Mesenchymal stem cell (in vitro differentiated cells and primary cell): ENCODE data around the gene KCNG2.

Experiments
- DNase-seq: peaks from one replicate; pipeline ENCODE4 v3.0.0-alpha.2; 2013
- H2AFZ ChIP-seq: one replicate; pipeline ENCODE4 v1.6.1; 2013; ENCODE audit warnings: low read depth, mild to moderate bottlenecking, control low read depth, inconsistent platforms, low read length, moderate library complexity
- H2AK5ac ChIP-seq: 2 replicates; pipeline ENCODE4 v1.6.1; 2013; ENCODE audit warnings: low read length, moderate library complexity, mild to moderate bottlenecking, inconsistent platforms; ENCODE audit not compliant: severe bottlenecking
- H2BK120ac ChIP-seq: one replicate; pipeline ENCODE4 v1.6.1; 2013; ENCODE audit warnings: low read depth, mild to moderate bottlenecking, inconsistent platforms, low read length, moderate library complexity
- H2BK12ac ChIP-seq, 2 experiments: one replicate each; pipeline ENCODE4 v1.6.1; 2013; ENCODE audit warnings: inconsistent platforms in 2 of 2, low read length in 2 of 2, mild to moderate bottlenecking in 2 of 2, moderate library complexity in 2 of 2, control low read depth in 1 of 2
- H2BK15ac ChIP-seq: one replicate; pipeline ENCODE4 v1.6.1; 2013; ENCODE audit warnings: mild to moderate bottlenecking, low read depth, inconsistent platforms; ENCODE audit not compliant: poor library complexity, severe bottlenecking
- H2BK5ac ChIP-seq: 2 replicates; pipeline ENCODE4 v1.6.1; 2013; ENCODE audit warnings: low read depth, mild to moderate bottlenecking, low read length, control low read depth, inconsistent platforms; ENCODE audit not compliant: poor library complexity, severe bottlenecking
- H3K14ac ChIP-seq, 2 experiments: one replicate each; pipeline ENCODE4 v1.6.1; 2013; ENCODE audit warnings: inconsistent platforms in 2 of 2, low read length in 2 of 2, control low read depth in 1 of 2, mild to moderate bottlenecking in 1 of 2, moderate library complexity in 1 of 2
- H3K18ac ChIP-seq, 2 experiments: one replicate each; pipeline ENCODE4 v1.6.1; 2013; ENCODE audit warnings: inconsistent platforms in 2 of 2, low read length in 2 of 2, control low read depth in 1 of 2, low read depth in 1 of 2, mild to moderate bottlenecking in 1 of 2
- H3K23ac ChIP-seq, 2 experiments: one replicate each; pipeline ENCODE4 v1.6.1; 2013; ENCODE audit warnings: inconsistent platforms in 2 of 2, low read length in 2 of 2, mild to moderate bottlenecking in 2 of 2, moderate library complexity in 2 of 2, control low read depth in 1 of 2
- H3K27ac ChIP-seq: 2 replicates; pipeline ENCODE4 v1.5.1; 2013; ENCODE audit warnings: mild to moderate bottlenecking, moderate library complexity, low read length, control low read depth, inconsistent platforms; ENCODE audit not compliant: poor library complexity, severe bottlenecking
- H3K27me3 ChIP-seq, 2 experiments: 2 replicates each; pipeline versions ENCODE4 v1.6.1 to v1.7.0; 2013; ENCODE audit warnings: low read length in 2 of 2, mild to moderate bottlenecking in 2 of 2, moderate library complexity in 2 of 2, control low read depth in 1 of 2, inconsistent platforms in 1 of 2; ENCODE audit not compliant: control insufficient read depth in 1 of 2, insufficient read depth in 1 of 2
- H3K36me3 ChIP-seq, 2 experiments: 2 replicates each; pipeline versions ENCODE4 v1.6.1 to v1.7.0; 2013; ENCODE audit warnings: low read length in 2 of 2, control low read depth in 1 of 2, inconsistent platforms in 1 of 2, low read depth in 1 of 2, mild to moderate bottlenecking in 1 of 2; ENCODE audit not compliant: insufficient read depth in 2 of 2, control insufficient read depth in 1 of 2
- H3K4ac ChIP-seq, 2 experiments: one replicate each; pipeline ENCODE4 v1.6.1; 2013; ENCODE audit warnings: inconsistent platforms in 2 of 2, low read length in 2 of 2, mild to moderate bottlenecking in 2 of 2, moderate library complexity in 2 of 2, control low read depth in 1 of 2, low read depth in 1 of 2
- H3K4me1 ChIP-seq: 2 replicates; pipeline ENCODE4 v1.6.1; 2013; ENCODE audit warnings: low read depth, low read length, control low read depth; ENCODE audit not compliant: control insufficient read depth, insufficient read depth
- H3K4me2 ChIP-seq: 2 replicates; pipeline ENCODE4 v1.6.1; 2013; ENCODE audit warnings: low read length, mild to moderate bottlenecking, inconsistent platforms; ENCODE audit not compliant: poor library complexity, severe bottlenecking
- H3K4me3 ChIP-seq, 2 experiments: 2 replicates each; pipeline versions ENCODE4 v1.5.1 to v1.7.0; 2013; ENCODE audit warnings: low read length in 2 of 2, mild to moderate bottlenecking in 2 of 2, control low read depth in 1 of 2, low read depth in 1 of 2; ENCODE audit not compliant: insufficient read depth in 1 of 2
- H3K79me1 ChIP-seq: replicated peaks from 2 replicates; pipeline ENCODE4 v1.6.1; 2013; ENCODE audit warnings: mild to moderate bottlenecking, control low read depth, low read length, inconsistent platforms; ENCODE audit not compliant: poor library complexity, severe bottlenecking
- H3K9ac ChIP-seq: 2 replicates; pipeline ENCODE4 v1.7.0; 2013; ENCODE audit warnings: mild to moderate bottlenecking, low read length, moderate library complexity
- H3K9me3 ChIP-seq: 2 replicates; pipeline ENCODE4 v1.7.0; 2013; ENCODE audit warnings: mild to moderate bottlenecking, low read length; ENCODE audit not compliant: control insufficient read depth
- H4K8ac ChIP-seq: one replicate; pipeline ENCODE4 v1.6.1; 2013; ENCODE audit warnings: inconsistent platforms, mild to moderate bottlenecking, low read length, moderate library complexity
- H4K91ac ChIP-seq: one replicate; pipeline ENCODE4 v1.6.1; 2013; ENCODE audit warnings: mild to moderate bottlenecking, low read length, inconsistent platforms
- WGBS: methylation state at CpG from one replicate; pipeline ENCODE4 v1.1.7; 2013; ENCODE audit warnings: mixed read lengths; 5-methylcytosine and 5-hydroxymethylcytosine counted together

KCNG2 gene

GRCh38 chr18:79927607-79928562, 130.1 kb downstream of the KCNG2 start:
- 91% methylated on average over 25 of the region's 25 CpGs for WGBS
- H2AK5ac ChIP-seq: no peak overlapping the region
- no peak overlapping the region for H3K23ac ChIP-seq
- H3K36me3 ChIP-seq: peaks cover 49 to 55% of the 10 kb centered on the region in 2 experiments
- no peak overlapping the region for H3K9ac ChIP-seq
- H3K4me3 ChIP-seq: no peak overlapping the region
- H3K18ac ChIP-seq: no peak overlapping the region
- H3K27me3 ChIP-seq: no peaks in the 10 kb centered on the region
- H4K91ac ChIP-seq: no peak overlapping the region
- no peak overlapping the region for H4K8ac ChIP-seq
- H3K4me2 ChIP-seq: no peak overlapping the region
- H3K9me3 ChIP-seq: peaks cover 53% of the 10 kb centered on the region
- no peak overlapping the region for H3K14ac ChIP-seq
- DNase-seq: no peak
- no peak overlapping the region for H3K27ac ChIP-seq
- no peak overlapping the region for H2BK5ac ChIP-seq
- no peak overlapping the region for H2BK120ac ChIP-seq
- H2BK15ac ChIP-seq: no peak overlapping the region
- peaks cover 1% of the 10 kb centered on the region for H3K4me1 ChIP-seq
- H3K79me1 ChIP-seq: peaks cover 45% of the 10 kb centered on the region
- no peak overlapping the region for H2AFZ ChIP-seq
- no peak overlapping the region for H2BK12ac ChIP-seq
- no peak overlapping the region for H3K4ac ChIP-seq

GRCh38 chr18:79928563-79928960, 130.8 kb downstream of the KCNG2 start:
- 94% methylated on average over 9 of the region's 9 CpGs for WGBS
- H3K27me3 ChIP-seq: no peaks in the 10 kb centered on the region
- no peak overlapping the region for H4K91ac ChIP-seq
- H3K27ac ChIP-seq: no peak overlapping the region
- no peaks in the 10 kb centered on the region for H3K4me1 ChIP-seq
- no peak overlapping the region for H3K9ac ChIP-seq
- no peak overlapping the region for H2BK12ac ChIP-seq
- DNase-seq: no peak
- no peak overlapping the region for H2BK120ac ChIP-seq
- H3K4ac ChIP-seq: no peak overlapping the region
- H3K4me3 ChIP-seq: peak overlapping the region in 1 of 2 experiments; percentile 30
- H3K9me3 ChIP-seq: peaks cover 60% of the 10 kb centered on the region
- no peak overlapping the region for H3K14ac ChIP-seq
- no peak overlapping the region for H4K8ac ChIP-seq
- no peak overlapping the region for H2AK5ac ChIP-seq
- H2AFZ ChIP-seq: no peak overlapping the region
- H3K18ac ChIP-seq: no peak overlapping the region
- peaks cover 45 to 58% of the 10 kb centered on the region in 2 experiments for H3K36me3 ChIP-seq
- H3K23ac ChIP-seq: no peak overlapping the region
- H3K4me2 ChIP-seq: no peak overlapping the region
- H2BK15ac ChIP-seq: no peak overlapping the region
- H3K79me1 ChIP-seq: peaks cover 44% of the 10 kb centered on the region
- no peak overlapping the region for H2BK5ac ChIP-seq

DNA sequence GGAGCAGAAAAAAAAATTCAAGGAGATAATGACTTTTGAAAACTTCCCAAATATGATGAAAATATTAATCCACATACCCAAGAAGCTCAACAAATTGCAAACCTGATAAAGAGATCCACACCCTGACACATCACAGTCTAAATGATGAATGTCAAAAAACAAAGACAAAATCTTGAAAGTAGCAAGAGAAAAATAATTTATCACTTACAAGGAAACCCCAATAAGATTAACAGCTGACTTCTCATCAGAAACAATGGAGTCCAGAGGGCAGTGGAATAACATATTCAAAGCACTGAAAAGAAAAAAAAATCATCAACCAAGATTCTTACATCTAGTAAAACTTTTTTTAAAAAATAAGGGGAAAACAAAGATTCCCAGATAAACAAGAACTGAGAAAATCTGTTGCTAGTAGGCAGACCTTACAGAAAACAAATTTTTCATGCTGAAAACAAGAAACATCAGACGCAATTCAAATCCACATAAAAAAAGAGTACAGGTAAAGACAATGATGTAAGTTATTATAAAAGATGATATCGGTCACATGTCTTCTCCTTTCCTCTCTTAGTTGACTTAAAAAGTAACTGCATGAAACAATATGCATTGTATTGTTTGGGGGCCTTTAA, 132.4 kb downstream of the KCNG2 start:
- H2BK15ac ChIP-seq: no peak overlapping the region
- H4K8ac ChIP-seq: no peak overlapping the region
- H3K27ac ChIP-seq: no peak overlapping the region
- no peak overlapping the region for H2BK5ac ChIP-seq
- H3K27me3 ChIP-seq: no peaks in the 10 kb centered on the region
- DNase-seq: no peak
- H2AFZ ChIP-seq: no peak overlapping the region
- peaks cover 69% of the 10 kb centered on the region for H3K9me3 ChIP-seq
- H3K4me1 ChIP-seq: no peaks in the 10 kb centered on the region
- no peak overlapping the region for H3K4me3 ChIP-seq
- H2BK120ac ChIP-seq: no peak overlapping the region
- peaks cover 44 to 56% of the 10 kb centered on the region in 2 experiments for H3K36me3 ChIP-seq
- no peak overlapping the region for H3K4ac ChIP-seq
- WGBS: no CpG with 5 or more reads among the region's 2 CpGs
- H3K23ac ChIP-seq: no peak overlapping the region
- no peak overlapping the region for H3K14ac ChIP-seq
- no peak overlapping the region for H2AK5ac ChIP-seq
- H3K18ac ChIP-seq: no peak overlapping the region
- no peak overlapping the region for H2BK12ac ChIP-seq
- no peak overlapping the region for H3K4me2 ChIP-seq
- no peak overlapping the region for H4K91ac ChIP-seq
- no peak overlapping the region for H3K9ac ChIP-seq
- H3K79me1 ChIP-seq: peaks cover 46% of the 10 kb centered on the region

GRCh38 chr18:79931475-79931874, 133.7 kb downstream of the KCNG2 start:
- no peak overlapping the region for H2BK12ac ChIP-seq
- no peak overlapping the region for H2AK5ac ChIP-seq
- H3K14ac ChIP-seq: no peak overlapping the region
- no peak overlapping the region for H3K4me2 ChIP-seq
- H4K8ac ChIP-seq: no peak overlapping the region
- no peak overlapping the region for H3K18ac ChIP-seq
- H3K4ac ChIP-seq: no peak overlapping the region
- no peak overlapping the region for H2BK15ac ChIP-seq
- DNase-seq: no peak
- no peak overlapping the region for H3K27ac ChIP-seq
- no peak overlapping the region for H3K23ac ChIP-seq
- no peak overlapping the region for H2BK120ac ChIP-seq
- peaks cover 75% of the 10 kb centered on the region for H3K9me3 ChIP-seq
- peaks cover 50% of the 10 kb centered on the region for H3K79me1 ChIP-seq
- H4K91ac ChIP-seq: no peak overlapping the region
- no peak overlapping the region for H2AFZ ChIP-seq
- H3K4me1 ChIP-seq: no peaks in the 10 kb centered on the region
- H3K9ac ChIP-seq: no peak overlapping the region
- H3K4me3 ChIP-seq: peak overlapping the region in 1 of 2 experiments; percentile 19
- peaks cover 47 to 60% of the 10 kb centered on the region in 2 experiments for H3K36me3 ChIP-seq
- H3K27me3 ChIP-seq: no peaks in the 10 kb centered on the region
- WGBS: 98% methylated on average over 2 of the region's 2 CpGs
- H2BK5ac ChIP-seq: no peak overlapping the region
